SK-N-SH treated with all-trans-retinoic acid at 6 μM for 48 hours (cell line): ENCODE data around the gene TSEN54.

ENCODE experiments used
- ATAC-seq: fragments of 200-7000 bp; cut with Tn5 transposase; 3 replicates; pipeline ENCODE4 v1.9.1; 2020; ENCODE audit warnings: mild to moderate bottlenecking, moderate library complexity
- ARNTL ChIP-seq: fragments of 450-650 bp; formaldehyde crosslinking; IDR thresholded peaks from 2 replicates; pipeline ENCODE4 v1.5.0; 2020; ENCODE audit warnings: low read depth, mild to moderate bottlenecking, moderate library complexity, borderline replicate concordance
- BACH2 ChIP-seq: fragments of 250-450 bp; sonication (Bioruptor Pico); IDR thresholded peaks from 2 replicates; pipeline ENCODE4 v1.9.0; 2021; ENCODE audit warnings: mild to moderate bottlenecking, borderline replicate concordance
- ESRRG ChIP-seq: fragments of 250-450 bp; sonication (Bioruptor Pico); IDR thresholded peaks from 2 replicates; pipeline ENCODE4 v1.6.1; 2021; ENCODE audit warnings: mild to moderate bottlenecking
- GLIS3 ChIP-seq: fragments of 250-450 bp; sonication (Bioruptor Pico); IDR thresholded peaks from 2 replicates; pipeline ENCODE4 v1.5.0; 2020; ENCODE audit warnings: mild to moderate bottlenecking, moderate library complexity
- ISL1 ChIP-seq: fragments of 250-450 bp; sonication (Bioruptor Pico); IDR thresholded peaks from 2 replicates; pipeline ENCODE4 v2.1.2; 2022; ENCODE audit warnings: mild to moderate bottlenecking, moderate library complexity
- PPARA ChIP-seq: fragments of 250-450 bp; sonication (Bioruptor Pico); IDR thresholded peaks from 2 replicates; pipeline ENCODE4 v1.5.0; 2020; ENCODE audit warnings: mild to moderate bottlenecking, borderline replicate concordance
- RARB ChIP-seq: fragments of 250-450 bp; sonication (Bioruptor Pico); IDR thresholded peaks from 2 replicates; pipeline ENCODE4 v1.8.0; 2021; ENCODE audit warnings: mild to moderate bottlenecking, moderate library complexity
- TCF4 ChIP-seq: fragments of 250-450 bp; sonication (Bioruptor Pico); IDR thresholded peaks from 2 replicates; pipeline ENCODE4 v1.8.0; 2021; ENCODE audit warnings: mild to moderate bottlenecking, moderate library complexity, borderline replicate concordance
- ZC3H10 ChIP-seq: fragments of 250-450 bp; sonication (Bioruptor Pico); IDR thresholded peaks from 2 replicates; pipeline ENCODE4 v1.5.1; 2021; ENCODE audit warnings: mild to moderate bottlenecking, moderate library complexity
- ZFP3 ChIP-seq: fragments of 250-450 bp; sonication (Bioruptor Pico); IDR thresholded peaks from 2 replicates; pipeline ENCODE4 v1.5.0; 2020; ENCODE audit warnings: mild to moderate bottlenecking, moderate library complexity
- ZFP30 ChIP-seq: fragments of 450-650 bp; formaldehyde crosslinking; IDR thresholded peaks from 2 replicates; pipeline ENCODE4 v1.5.0; 2022; ENCODE audit warnings: mild to moderate bottlenecking, moderate library complexity
- ZNF565 ChIP-seq: fragments of 450-650 bp; formaldehyde crosslinking; conservative IDR thresholded peaks from 2 replicates; pipeline ENCODE4 v1.5.0; 2020; ENCODE audit warnings: low read depth, mild to moderate bottlenecking, moderate library complexity
- ZNF70 ChIP-seq: fragments of 450-650 bp; formaldehyde crosslinking; IDR thresholded peaks from 2 replicates; pipeline ENCODE4 v1.5.0; 2020; ENCODE audit warnings: mild to moderate bottlenecking, moderate library complexity
- ZNF8 ChIP-seq: fragments of 450-650 bp; formaldehyde crosslinking; IDR thresholded peaks from 2 replicates; pipeline ENCODE4 v1.5.0; 2020; ENCODE audit warnings: mild to moderate bottlenecking, moderate library complexity
- TF ChIP-seq, protein P1 (sequence below): fragments of 250-450 bp; sonication (Bioruptor Pico); IDR thresholded peaks from 2 replicates; pipeline ENCODE4 v1.5.1; 2020; ENCODE audit warnings: low read depth, mild to moderate bottlenecking, moderate library complexity
- TF ChIP-seq, protein P2 (sequence below): fragments of 250-450 bp; sonication (Bioruptor Pico); IDR thresholded peaks from 2 replicates; pipeline ENCODE4 v1.5.1; 2021; ENCODE audit warnings: mild to moderate bottlenecking, moderate library complexity
- TF ChIP-seq, protein P3 (sequence below): fragments of 250-450 bp; sonication (Bioruptor Pico); IDR thresholded peaks from 2 replicates; pipeline ENCODE4 v1.5.0; 2020; ENCODE audit warnings: mild to moderate bottlenecking, moderate library complexity
- TF ChIP-seq, protein P4 (sequence below): fragments of 250-450 bp; sonication (Bioruptor Pico); IDR thresholded peaks from 2 replicates; pipeline ENCODE4 v1.8.0; 2021; ENCODE audit warnings: low read depth, mild to moderate bottlenecking, moderate library complexity, borderline replicate concordance

TSEN54 gene

DNA sequence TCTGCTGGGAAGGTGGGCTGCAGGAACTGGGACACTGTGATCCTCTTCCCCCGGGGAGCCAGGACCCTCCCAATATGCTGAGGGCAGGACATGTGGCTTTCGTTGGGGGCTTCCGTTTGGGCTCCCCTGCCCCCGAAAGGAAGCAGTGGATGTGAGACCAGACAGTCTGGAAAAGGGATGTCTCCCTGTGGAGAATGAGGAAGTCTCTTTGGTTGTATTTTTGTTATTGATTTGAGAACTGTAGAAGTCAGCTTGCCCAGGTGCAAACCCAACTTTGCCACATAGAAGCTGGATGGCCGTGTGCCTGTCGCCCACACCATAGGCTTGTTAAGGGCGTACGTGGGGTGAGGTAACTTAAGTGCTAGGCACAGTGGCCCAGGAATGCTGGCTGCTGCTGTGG is 27.9 kb downstream of the TSEN54 start:
- ATAC-seq: no peak
- no peak for TF ChIP-seq ARNTL (CRISPR knock-in tag)
- TF ChIP-seq, protein P1, sequence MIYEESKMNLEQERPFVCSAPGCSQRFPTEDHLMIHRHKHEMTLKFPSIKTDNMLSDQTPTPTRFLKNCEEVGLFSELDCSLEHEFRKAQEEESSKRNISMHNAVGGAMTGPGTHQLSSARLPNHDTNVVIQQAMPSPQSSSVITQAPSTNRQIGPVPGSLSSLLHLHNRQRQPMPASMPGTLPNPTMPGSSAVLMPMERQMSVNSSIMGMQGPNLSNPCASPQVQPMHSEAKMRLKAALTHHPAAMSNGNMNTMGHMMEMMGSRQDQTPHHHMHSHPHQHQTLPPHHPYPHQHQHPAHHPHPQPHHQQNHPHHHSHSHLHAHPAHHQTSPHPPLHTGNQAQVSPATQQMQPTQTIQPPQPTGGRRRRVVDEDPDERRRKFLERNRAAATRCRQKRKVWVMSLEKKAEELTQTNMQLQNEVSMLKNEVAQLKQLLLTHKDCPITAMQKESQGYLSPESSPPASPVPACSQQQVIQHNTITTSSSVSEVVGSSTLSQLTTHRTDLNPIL: no peak
- TF ChIP-seq, protein P2, sequence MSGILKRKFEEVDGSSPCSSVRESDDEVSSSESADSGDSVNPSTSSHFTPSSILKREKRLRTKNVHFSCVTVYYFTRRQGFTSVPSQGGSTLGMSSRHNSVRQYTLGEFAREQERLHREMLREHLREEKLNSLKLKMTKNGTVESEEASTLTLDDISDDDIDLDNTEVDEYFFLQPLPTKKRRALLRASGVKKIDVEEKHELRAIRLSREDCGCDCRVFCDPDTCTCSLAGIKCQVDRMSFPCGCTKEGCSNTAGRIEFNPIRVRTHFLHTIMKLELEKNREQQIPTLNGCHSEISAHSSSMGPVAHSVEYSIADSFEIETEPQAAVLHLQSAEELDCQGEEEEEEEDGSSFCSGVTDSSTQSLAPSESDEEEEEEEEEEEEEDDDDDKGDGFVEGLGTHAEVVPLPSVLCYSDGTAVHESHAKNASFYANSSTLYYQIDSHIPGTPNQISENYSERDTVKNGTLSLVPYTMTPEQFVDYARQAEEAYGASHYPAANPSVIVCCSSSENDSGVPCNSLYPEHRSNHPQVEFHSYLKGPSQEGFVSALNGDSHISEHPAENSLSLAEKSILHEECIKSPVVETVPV (CRISPR knock-in tag): no peak
- TF ChIP-seq TCF4 (CRISPR knock-in tag): no peak
- TF ChIP-seq ESRRG (CRISPR knock-in tag): no peak
- no peak for TF ChIP-seq ZNF8 (CRISPR knock-in tag)

DNA sequence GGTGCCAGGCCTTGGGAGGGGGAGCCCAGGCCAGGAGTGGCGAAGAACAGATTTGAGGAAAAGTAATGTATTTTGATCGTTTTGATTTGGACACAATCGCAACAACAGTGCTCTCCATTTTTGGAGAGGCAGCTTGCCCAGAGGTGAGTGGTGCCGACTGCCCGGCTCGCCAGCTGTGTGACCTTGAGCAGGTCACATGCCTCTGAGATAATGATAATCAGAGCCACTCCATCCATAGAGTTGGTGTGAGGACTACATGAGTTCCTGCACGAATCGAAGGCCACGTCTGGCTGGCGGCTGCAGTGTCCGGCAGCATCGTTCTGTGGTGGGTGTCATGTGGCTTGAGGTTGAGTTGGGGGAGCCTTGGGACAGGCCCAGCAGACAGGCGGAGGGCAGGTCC is 29.9 kb downstream of the TSEN54 start:
- ATAC-seq: no peak

DNA sequence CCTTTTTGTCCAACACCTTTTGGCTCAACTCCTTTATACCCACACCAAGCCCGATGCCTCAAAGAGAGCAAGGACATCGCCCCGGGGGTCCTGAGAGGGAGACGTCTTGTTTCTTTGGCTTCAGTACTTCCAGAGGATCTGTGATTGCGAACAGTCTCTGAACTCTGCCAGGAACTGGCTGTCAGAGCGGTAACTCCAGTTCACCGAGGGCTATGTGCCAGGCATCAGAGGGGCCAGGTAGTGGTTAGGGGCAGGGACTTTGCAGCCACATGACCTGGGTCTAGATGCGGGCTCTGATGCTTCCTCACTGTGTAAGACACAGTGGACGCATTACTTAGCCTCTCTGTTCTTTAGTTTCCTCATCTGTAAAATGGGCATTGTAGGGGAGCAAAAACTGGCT is 30.8 kb downstream of the TSEN54 start:
- TF ChIP-seq TCF4 (CRISPR knock-in tag) (no peak), ESRRG (CRISPR knock-in tag) (no peak), ARNTL (CRISPR knock-in tag) (no peak), ZNF8 (CRISPR knock-in tag) (no peak), ZFP3 (CRISPR knock-in tag) (no peak), RARB (CRISPR knock-in tag) (no peak), BACH2 (CRISPR knock-in tag) (no peak), PPARA (CRISPR knock-in tag) (no peak), ZC3H10 (CRISPR knock-in tag) (no peak)
- TF ChIP-seq, protein P2 (CRISPR knock-in tag): no peak
- TF ChIP-seq, protein P1: no peak
- TF ChIP-seq, protein P3, sequence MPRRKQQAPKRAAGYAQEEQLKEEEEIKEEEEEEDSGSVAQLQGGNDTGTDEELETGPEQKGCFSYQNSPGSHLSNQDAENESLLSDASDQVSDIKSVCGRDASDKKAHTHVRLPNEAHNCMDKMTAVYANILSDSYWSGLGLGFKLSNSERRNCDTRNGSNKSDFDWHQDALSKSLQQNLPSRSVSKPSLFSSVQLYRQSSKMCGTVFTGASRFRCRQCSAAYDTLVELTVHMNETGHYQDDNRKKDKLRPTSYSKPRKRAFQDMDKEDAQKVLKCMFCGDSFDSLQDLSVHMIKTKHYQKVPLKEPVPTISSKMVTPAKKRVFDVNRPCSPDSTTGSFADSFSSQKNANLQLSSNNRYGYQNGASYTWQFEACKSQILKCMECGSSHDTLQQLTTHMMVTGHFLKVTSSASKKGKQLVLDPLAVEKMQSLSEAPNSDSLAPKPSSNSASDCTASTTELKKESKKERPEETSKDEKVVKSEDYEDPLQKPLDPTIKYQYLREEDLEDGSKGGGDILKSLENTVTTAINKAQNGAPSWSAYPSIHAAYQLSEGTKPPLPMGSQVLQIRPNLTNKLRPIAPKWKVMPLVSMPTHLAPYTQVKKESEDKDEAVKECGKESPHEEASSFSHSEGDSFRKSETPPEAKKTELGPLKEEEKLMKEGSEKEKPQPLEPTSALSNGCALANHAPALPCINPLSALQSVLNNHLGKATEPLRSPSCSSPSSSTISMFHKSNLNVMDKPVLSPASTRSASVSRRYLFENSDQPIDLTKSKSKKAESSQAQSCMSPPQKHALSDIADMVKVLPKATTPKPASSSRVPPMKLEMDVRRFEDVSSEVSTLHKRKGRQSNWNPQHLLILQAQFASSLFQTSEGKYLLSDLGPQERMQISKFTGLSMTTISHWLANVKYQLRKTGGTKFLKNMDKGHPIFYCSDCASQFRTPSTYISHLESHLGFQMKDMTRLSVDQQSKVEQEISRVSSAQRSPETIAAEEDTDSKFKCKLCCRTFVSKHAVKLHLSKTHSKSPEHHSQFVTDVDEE (CRISPR knock-in tag): no peak
- TF ChIP-seq, all 23 proteins: peak for 0
- ATAC-seq: no peak

More for the DNA sequence above, 29.9 kb downstream of the TSEN54 start:
- TF ChIP-seq, protein P4, sequence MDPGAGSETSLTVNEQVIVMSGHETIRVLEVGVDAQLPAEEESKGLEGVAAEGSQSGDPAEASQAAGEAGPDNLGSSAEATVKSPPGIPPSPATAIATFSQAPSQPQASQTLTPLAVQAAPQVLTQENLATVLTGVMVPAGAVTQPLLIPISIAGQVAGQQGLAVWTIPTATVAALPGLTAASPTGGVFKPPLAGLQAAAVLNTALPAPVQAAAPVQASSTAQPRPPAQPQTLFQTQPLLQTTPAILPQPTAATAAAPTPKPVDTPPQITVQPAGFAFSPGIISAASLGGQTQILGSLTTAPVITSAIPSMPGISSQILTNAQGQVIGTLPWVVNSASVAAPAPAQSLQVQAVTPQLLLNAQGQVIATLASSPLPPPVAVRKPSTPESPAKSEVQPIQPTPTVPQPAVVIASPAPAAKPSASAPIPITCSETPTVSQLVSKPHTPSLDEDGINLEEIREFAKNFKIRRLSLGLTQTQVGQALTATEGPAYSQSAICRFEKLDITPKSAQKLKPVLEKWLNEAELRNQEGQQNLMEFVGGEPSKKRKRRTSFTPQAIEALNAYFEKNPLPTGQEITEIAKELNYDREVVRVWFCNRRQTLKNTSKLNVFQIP (CRISPR knock-in tag): no peak
- no peak for TF ChIP-seq ISL1 (CRISPR knock-in tag)
- no peak for TF ChIP-seq ZNF70 (CRISPR knock-in tag)
- TF ChIP-seq ARNTL (CRISPR knock-in tag): no peak
- no peak for TF ChIP-seq GLIS3

DNA sequence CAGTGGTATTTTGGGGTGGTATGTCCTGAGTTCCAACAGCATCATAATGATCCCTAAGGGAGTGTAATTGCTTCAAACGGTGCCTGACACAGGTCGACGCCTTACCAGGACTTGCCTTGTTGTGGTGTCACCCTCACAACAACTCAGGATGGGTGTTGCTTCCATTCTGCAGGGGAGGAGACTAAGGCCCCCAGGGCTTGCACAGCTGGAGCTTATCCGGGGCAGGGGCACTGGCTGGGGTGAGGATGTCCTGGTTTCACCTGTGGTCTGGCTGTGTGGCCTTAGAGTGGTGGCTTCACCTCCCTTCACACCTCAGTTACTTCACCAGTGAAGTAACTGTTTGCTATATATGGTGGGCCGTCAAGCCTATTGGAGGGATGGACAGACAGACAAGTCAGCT is 32.5 kb downstream of the TSEN54 start:
- no peak for ATAC-seq
- TF ChIP-seq ZNF565 (CRISPR knock-in tag) (no peak), TCF4 (CRISPR knock-in tag) (no peak), ARNTL (CRISPR knock-in tag) (no peak), ZC3H10 (CRISPR knock-in tag) (no peak), ZNF8 (CRISPR knock-in tag) (no peak), ZFP30 (CRISPR knock-in tag) (no peak)
- TF ChIP-seq, protein P4 (CRISPR knock-in tag): no peak
- TF ChIP-seq, protein P2 (CRISPR knock-in tag): no peak
